ENCODE measurements around the gene TAF7.
"Not testable (repeated sequence)": the region's sequence is repeated elsewhere in the genome, so short reads cannot be mapped to it uniquely, and the experiment has no call there.

Gene TAF7

GRCh38 chr5:141338538-141339306, 18.1 kb upstream of the TAF7 start, which contains the start of gene PCDHGA2:
TSS of gene PCDHGA2 (plus strand) at chr5:141338760.
- DNase-seq (ENCODE audit: low read depth in 2 of 2) = no peak

- not testable (repeated sequence) for DNase-seq (ENCODE audit: low read depth in 2 of 2)
These were observed 12.0 kb upstream of the TAF7 start for GRCh38 chr5:141332571-141332970.

GRCh38 chr5:141330299-141331080, 9.9 kb upstream of the TAF7 start, which contains the start of gene PCDHGA1:
TSS of gene PCDHGA1 (plus strand) at chr5:141330514.
- no peak for DNase-seq (ENCODE audit: low read depth in 2 of 2)

- no peak for DNase-seq (ENCODE audit: low read depth in 2 of 2)
These were observed 7.6 kb upstream of the TAF7 start for GRCh38 chr5:141328231-141328630.

- DNase-seq (ENCODE audit: low read depth in 2 of 2) = peak; percentile 40 to 54
These were observed 5.7 kb upstream of the TAF7 start for GRCh38 chr5:141326088-141326854.

- no peak for DNase-seq (ENCODE audit: low read depth in 2 of 2)
These were observed 1.7 kb upstream of the TAF7 start for GRCh38 chr5:141322261-141322660.

GRCh38 chr5:141319699-141320098, 885 bp downstream of the TAF7 start:
- DNase-seq (ENCODE audit: low read depth in 2 of 2) = no peak

- DNase-seq (ENCODE audit: low read depth in 2 of 2) = no peak
These were observed 1.4 kb downstream of the TAF7 start for GRCh38 chr5:141319202-141319601.

GRCh38 chr5:141316963-141317362, 3.6 kb downstream of the TAF7 start:
- DNase-seq (ENCODE audit: low read depth in 2 of 2) = not testable (repeated sequence)

- no peak for DNase-seq (ENCODE audit: low read depth in 2 of 2)
These were observed 6.9 kb downstream of the TAF7 start for GRCh38 chr5:141313711-141314110.

GRCh38 chr5:141306630-141307029, 14.0 kb downstream of the TAF7 start:
- DNase-seq (ENCODE audit: low read depth in 2 of 2) = no peak

- no peak for DNase-seq (ENCODE audit: low read depth in 2 of 2)
These were observed 16.8 kb downstream of the TAF7 start, which contains the start of gene SLC25A2 for GRCh38 chr5:141303756-141304155. TSS of gene SLC25A2 (minus strand) at chr5:141304049. CDS start at chr5:141303865, 184 bp downstream.

GRCh38 chr5:141298376-141298775, 22.2 kb downstream of the TAF7 start:
- no peak for DNase-seq (ENCODE audit: low read depth in 2 of 2)

- DNase-seq (ENCODE audit: low read depth in 2 of 2) = no peak
These were observed 47.7 kb downstream of the TAF7 start for GRCh38 chr5:141272906-141273305.

GRCh38 chr5:141269195-141269594, 51.4 kb downstream of the TAF7 start:
- no peak for DNase-seq (ENCODE audit: low read depth in 2 of 2)

Measured in stimulated activated CD4-positive, alpha-beta T cell treated with anti-CD3 and anti-CD28 coated beads, Interleukin-15, amount 100 ng/mL, for 48 hours (primary cell).